Large intestine (tissue), 3 donors: ENCODE data around the gene ZNHIT2. TPM values are rescaled to one million over a fixed set of nuclear protein-coding genes. Genes with fewer than 3 reads are reported as not detected.
A peak's percentile ranks its signal among the peaks of the same experiment; 100 is the strongest.
"Not testable (repeated sequence)": the region's sequence is repeated elsewhere in the genome, so short reads cannot be mapped to it uniquely, and the experiment has no call there.

Experiments used
- DNase-seq, 2 donors: peaks; one replicate each; pipeline versions ENCODE4 v3.0.0 to v3.0.0-alpha.2; 2013
- H3K27ac ChIP-seq: one replicate; pipeline ENCODE4 v1.5.1; 2013; ENCODE audit warnings: low read length
- H3K27me3 ChIP-seq: 2 replicates; pipeline ENCODE4 v1.6.1; 2013; ENCODE audit warnings: low read length; ENCODE audit not compliant: control insufficient read depth, insufficient read depth
- H3K36me3 ChIP-seq: 2 replicates; pipeline ENCODE4 v1.6.1; 2013; ENCODE audit warnings: low read length; ENCODE audit not compliant: control insufficient read depth, insufficient read depth
- H3K4me1 ChIP-seq: one replicate; pipeline ENCODE4 v1.6.1; 2013; ENCODE audit warnings: low read length; ENCODE audit not compliant: control insufficient read depth, insufficient read depth
- H3K4me3 ChIP-seq: one replicate; pipeline ENCODE4 v1.5.1; 2013; ENCODE audit warnings: low read length
- H3K9me3 ChIP-seq: one replicate; pipeline ENCODE4 v1.6.1; 2013; ENCODE audit warnings: mild to moderate bottlenecking, low read depth, low read length, moderate library complexity; ENCODE audit not compliant: control insufficient read depth
- WGBS: methylation state at CpG from one replicate; pipeline ENCODE4 v1.1.5; 2013; ENCODE audit warnings: low lambda C conversion rate; ENCODE audit not compliant: insufficient coverage; 5-methylcytosine and 5-hydroxymethylcytosine counted together
- polyA plus RNA-seq: library from polyadenylated mRNA; unstranded; fragments of 120-200 nt; gene quantifications from one replicate; pipeline ENCODE4 v1.2.1, GENCODE V29; 2013

The ZNHIT2 gene
- polyA plus RNA-seq, 1 donor, result 6.4 TPM

DNA sequence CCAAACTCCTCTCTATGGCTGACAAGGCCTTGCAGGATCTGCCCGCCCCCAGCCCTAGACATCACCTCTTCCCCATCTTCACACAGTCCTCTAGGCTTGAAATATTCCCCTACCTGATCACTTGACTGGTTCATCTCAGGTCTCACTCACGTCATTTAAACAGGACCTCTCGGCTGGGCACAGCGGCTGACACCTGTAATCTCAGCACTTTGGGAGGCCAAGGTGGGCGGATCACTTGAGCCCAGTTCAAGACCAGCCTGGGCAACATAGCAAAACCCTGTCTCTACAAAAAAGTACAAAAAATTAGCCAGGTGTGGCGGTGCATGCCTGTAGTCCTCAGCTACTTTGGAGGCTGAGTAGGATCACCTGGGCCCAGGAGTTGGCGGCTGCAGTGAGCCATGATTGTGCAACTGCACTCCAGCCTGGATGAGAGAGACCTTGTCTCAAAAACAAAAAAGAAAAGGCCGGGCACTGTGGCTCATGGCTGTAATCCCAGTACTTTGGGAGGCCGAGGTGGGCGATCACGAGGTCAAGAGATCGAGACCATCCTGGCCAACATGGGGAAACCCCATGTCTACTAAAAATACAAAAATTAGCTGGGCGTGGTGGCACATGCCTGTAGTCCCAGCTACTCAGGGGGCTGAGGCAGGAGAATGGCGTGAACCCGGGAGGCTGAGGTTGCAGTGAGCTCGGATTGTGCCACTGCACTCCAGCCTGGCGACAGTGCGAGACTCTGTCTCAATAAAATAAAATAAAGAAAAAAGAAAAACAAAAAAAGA is 1.6 kb upstream of the ZNHIT2 start:
- WGBS, result 100% methylated on average over 3 of the region's 18 CpGs
- not testable (repeated sequence) for DNase-seq, H3K27ac ChIP-seq

DNA sequence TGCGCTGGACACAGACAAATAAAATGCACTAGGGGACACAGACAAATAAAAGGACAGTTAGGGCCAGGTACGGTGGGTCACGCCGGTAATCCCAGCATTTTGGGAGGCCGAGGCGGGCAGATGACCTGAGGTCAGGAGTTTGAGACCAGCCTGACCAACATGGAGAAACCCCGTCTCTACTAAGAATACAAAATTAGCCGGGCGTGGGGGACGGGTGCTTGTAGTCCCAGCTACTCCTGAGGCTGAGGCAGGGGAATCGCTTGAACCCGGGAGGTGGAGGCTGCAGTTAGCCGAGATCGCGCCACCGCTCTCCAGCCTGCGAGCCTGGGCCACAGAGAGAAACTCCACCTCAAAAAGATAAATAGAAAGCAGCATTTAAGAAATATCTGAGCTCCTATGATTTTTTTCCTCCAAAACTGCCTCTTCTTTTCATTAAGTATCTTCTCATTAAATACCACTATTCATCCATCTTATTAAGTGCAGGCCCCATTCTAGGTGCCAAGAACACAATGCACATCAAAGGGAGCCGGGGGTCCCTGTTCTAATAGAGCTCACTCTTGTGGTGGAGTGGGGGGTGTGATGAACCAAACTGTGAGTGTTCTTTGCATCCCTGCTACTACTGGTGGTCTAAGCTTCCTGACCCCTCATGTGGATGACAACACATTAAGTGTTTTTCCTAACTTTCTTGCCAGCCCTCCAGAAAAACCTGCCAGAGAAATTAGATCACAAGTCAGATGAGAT is 766 bp upstream of the ZNHIT2 start:
- no CpG with 5 or more reads among the region's 18 CpGs for WGBS
- Histone ChIP-seq H3K27ac (peak overlapping the region; percentile 53), H3K4me1 (peaks cover 43% of the 10 kb centered on the region), H3K4me3 (no peak overlapping the region), H3K36me3 (peaks cover 41% of the 10 kb centered on the region), H3K9me3 (no peaks in the 10 kb centered on the region), H3K27me3 (no peaks in the 10 kb centered on the region)
- no peak for DNase-seq

More for the DNA sequence above, 1.6 kb upstream of the ZNHIT2 start:
- peaks cover 37% of the 10 kb centered on the region for H3K4me1 ChIP-seq
- H3K36me3 ChIP-seq, result peaks cover 41% of the 10 kb centered on the region
- H3K9me3 ChIP-seq, H3K4me3 ChIP-seq, H3K27me3 ChIP-seq: not testable (repeated sequence)

DNA sequence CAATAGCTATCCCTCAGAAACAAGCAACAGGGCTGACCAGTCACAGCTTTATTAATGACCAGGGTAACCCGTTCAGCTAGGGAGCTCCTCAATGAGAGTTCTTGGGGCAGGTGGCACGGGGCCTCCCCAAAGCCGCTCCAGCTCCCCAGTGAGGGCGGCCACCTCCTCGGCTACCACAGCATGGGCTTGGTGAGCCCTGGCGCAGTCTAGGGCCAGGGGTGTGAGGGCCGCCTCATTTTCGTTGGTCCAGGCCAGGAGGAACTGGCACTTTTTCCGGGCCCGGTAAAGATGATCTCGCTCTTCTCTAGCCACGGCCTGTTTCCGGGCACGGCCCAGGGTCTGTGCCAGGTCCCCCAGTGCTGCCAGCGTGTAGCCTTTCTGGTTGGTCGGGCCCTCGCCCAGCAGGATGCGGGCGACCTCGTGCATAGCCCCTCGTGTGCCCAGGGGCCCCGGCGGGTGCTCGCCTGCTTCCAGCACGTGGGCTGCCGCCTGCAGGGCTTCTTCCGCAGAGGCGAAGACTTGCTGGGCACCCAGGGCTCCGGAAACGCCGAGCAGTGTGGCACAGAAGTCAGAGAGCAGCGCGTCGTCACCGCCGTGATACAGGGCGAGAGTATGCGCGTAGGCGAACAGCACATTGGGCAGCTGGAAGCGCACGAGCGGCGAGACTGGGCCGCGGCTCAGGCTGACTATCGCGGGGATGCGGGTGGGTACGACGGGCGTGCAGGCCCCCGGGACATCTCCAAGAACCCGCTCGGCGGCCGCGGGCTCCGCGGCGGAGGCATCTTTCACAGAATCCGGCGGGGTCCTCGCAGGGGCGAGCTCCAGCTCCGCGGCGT is 913 bp downstream of the ZNHIT2 start:
- no CpG with 5 or more reads among the region's 68 CpGs for WGBS
- H3K36me3 ChIP-seq, result peaks cover 41% of the 10 kb centered on the region
- H3K4me3 ChIP-seq, result peak overlapping the region; percentile 94
- peaks cover 2% of the 10 kb centered on the region for H3K27me3 ChIP-seq
- DNase-seq, result peak in 1 of 2 donors; percentile 57
- H3K9me3 ChIP-seq, result no peaks in the 10 kb centered on the region
- peak overlapping the region; percentile 78 for H3K27ac ChIP-seq
- peaks cover 44% of the 10 kb centered on the region for H3K4me1 ChIP-seq

DNA sequence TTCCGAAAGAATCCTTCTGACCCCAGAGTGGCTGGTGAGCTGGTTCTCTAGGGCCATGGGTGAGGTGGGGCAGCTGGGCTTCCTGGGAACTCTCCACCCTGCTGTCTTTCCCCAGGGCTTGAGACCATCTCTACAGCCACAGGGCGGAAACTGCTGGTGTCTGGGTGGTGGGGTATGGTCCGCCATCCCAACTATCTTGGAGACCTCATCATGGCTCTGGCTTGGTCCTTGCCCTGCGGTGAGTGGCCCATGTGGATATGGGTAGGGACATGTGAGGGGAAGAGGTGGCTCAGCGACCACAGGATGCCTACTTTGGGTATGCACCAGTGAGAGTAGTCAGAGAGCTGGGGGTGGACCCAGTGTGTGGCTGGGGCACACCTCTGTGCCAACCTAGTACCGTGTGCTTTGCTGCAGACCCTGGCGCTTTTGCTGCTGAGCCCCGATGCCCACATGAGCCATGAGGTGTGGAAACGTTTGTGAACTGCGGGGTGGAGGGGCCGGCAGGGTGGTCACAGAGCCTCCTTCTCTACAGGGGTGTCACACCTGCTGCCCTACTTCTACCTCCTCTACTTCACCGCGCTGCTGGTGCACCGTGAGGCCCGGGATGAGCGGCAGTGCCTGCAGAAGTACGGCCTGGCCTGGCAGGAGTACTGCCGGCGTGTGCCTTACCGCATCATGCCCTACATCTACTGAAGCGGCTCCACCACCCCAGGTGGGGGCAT is 2.0 kb downstream of the ZNHIT2 start:
- DNase-seq, result no peak
- Histone ChIP-seq H3K27me3 (peaks cover 2% of the 10 kb centered on the region), H3K27ac (no peak overlapping the region), H3K9me3 (no peaks in the 10 kb centered on the region), H3K36me3 (peaks cover 38% of the 10 kb centered on the region), H3K4me1 (peaks cover 45% of the 10 kb centered on the region), H3K4me3 (no peak overlapping the region)
- no CpG with 5 or more reads among the region's 21 CpGs for WGBS

DNA sequence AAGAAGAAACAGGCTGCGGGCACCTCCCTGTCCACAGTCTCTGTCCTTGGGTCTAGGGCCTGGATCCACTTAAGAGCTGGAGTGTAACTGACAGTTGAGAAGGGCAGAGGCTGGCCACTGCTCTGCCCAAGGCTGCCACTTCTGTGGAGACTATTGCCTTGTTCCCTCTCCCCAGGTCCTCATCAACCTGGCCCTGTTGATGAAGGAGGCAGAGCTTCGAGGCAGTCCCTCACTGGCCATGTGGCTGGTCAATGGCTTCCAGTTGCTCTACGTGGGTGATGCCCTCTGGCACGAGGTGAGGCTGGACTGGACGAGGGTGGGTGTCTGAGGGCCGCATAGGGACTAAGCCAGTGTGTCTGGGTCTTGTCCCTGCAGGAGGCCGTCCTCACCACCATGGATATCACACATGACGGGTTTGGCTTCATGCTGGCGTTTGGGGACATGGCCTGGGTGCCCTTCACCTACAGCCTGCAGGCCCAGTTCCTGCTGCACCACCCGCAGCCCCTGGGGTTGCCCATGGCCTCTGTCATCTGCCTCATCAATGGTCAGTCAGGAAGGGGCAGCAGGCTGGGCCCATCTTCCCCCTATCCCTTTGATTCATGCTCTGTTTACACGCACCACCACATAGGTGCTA is 2.8 kb downstream of the ZNHIT2 start:
- no peak for DNase-seq
- H3K4me1 ChIP-seq, result peaks cover 42% of the 10 kb centered on the region
- H3K27me3 ChIP-seq, result peaks cover 2% of the 10 kb centered on the region
- no peaks in the 10 kb centered on the region for H3K9me3 ChIP-seq
- no peak overlapping the region for H3K27ac ChIP-seq
- H3K36me3 ChIP-seq, result peaks cover 33% of the 10 kb centered on the region
- WGBS, result no CpG with 5 or more reads among the region's 11 CpGs
- no peak overlapping the region for H3K4me3 ChIP-seq

DNA sequence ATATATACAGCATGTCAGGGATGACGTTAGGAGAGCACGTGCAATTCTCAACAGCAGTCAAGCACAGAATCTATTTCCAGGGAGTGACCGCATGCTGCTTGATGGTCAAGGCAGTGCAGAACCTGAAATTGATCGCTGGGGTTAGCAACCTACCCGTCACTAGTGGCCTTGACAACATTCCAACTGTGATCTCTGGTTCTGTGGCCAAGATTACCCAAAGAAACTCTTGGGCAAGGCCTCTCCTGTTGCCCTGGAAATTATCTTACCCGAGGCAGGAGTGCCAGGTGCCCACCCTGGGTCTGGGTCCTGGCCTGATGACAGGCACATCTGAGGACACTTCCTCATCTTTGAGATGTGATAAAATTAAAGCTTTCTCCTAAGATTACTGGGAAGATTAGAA is 3.7 kb downstream of the ZNHIT2 start:
- DNase-seq, result no peak
- peak overlapping the region; percentile 76 for H3K4me3 ChIP-seq

DNA sequence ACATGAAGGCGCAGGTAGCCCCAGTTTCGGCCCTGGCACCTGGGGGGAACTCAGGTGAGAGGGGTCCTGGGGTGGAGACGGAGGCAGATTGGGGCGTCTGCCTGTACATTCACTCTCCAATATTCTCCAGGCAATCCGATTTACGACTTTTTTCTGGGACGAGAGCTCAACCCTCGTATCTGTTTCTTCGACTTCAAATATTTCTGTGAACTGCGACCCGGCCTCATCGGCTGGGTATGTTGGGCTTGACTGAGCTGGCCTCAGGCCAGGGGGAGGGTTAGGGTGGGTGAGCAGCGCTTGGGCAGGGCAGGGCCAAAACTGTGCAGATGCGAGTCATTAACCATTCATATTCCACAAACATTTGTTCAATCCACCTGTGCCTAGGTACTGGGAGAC is 4.1 kb downstream of the ZNHIT2 start:
- Histone ChIP-seq H3K27ac (peak overlapping the region; percentile 84), H3K9me3 (no peaks in the 10 kb centered on the region), H3K4me3 (peak overlapping the region; percentile 76), H3K36me3 (peaks cover 34% of the 10 kb centered on the region), H3K27me3 (peaks cover 2% of the 10 kb centered on the region), H3K4me1 (peaks cover 37% of the 10 kb centered on the region)
- WGBS, result no CpG with 5 or more reads among the region's 14 CpGs
- DNase-seq, result no peak

More for the DNA sequence above, 3.7 kb downstream of the ZNHIT2 start:
- H3K36me3 ChIP-seq, result peaks cover 35% of the 10 kb centered on the region
- H3K4me1 ChIP-seq, result peaks cover 42% of the 10 kb centered on the region
- WGBS, result 70% methylated on average over 2 of the region's 6 CpGs
- H3K27me3 ChIP-seq, result peaks cover 2% of the 10 kb centered on the region
- no peak overlapping the region for H3K27ac ChIP-seq
- no peaks in the 10 kb centered on the region for H3K9me3 ChIP-seq

DNA sequence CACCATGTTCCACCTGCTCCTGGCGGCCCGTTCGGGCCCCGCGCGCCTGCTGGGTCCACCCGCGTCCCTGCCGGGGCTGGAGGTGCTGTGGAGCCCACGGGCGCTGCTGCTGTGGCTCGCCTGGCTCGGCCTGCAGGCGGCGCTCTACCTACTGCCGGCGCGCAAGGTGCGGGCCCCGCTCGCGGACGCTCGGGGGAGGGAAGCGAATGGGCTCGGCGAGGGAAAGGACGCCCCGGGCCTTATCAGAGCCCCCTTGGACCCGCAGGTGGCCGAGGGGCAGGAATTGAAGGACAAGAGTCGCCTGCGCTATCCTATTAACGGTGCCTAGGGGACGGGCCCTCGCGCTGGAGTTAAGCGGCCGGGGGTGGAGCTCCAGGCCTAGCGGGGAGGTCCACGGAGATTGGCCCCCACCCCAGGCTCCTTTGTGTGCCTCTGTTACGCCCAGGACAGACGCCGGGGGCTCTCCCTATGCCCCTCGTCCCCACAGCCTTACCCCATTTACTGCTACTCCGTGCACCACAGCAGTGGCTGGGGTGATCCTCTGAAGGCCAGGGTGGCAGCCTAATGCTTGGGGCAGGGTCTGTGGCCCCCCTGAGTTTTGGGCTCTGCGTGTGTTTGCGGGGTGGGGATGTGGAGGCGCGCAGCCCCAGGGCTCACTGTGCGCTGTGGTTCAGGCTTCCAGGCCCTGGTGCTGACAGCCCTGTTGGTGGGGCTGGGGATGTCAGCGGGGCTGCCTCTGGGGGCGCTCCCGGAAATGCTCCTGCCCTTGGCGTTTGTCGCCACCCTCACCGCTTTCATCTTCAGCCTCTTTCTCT is 4.7 kb downstream of the ZNHIT2 start:
- H3K27ac ChIP-seq, result peak overlapping the region; percentile 84
- H3K36me3 ChIP-seq, result peaks cover 34% of the 10 kb centered on the region
- H3K4me1 ChIP-seq, result peaks cover 35% of the 10 kb centered on the region
- WGBS, result no CpG with 5 or more reads among the region's 57 CpGs
- peak overlapping the region; percentile 76 for H3K4me3 ChIP-seq
- peak; percentile 57 to 77 for DNase-seq
- peaks cover 2% of the 10 kb centered on the region for H3K27me3 ChIP-seq
- H3K9me3 ChIP-seq, result peaks cover 5% of the 10 kb centered on the region
